PFSK-1 (cell line): Measurements from ENCODE around the gene CNOT3.

Experiments
- FOXP2 ChIP-seq: optimal IDR thresholded peaks from 2 replicates; pipeline ENCODE3; 2011; ENCODE audit warnings: borderline replicate concordance, control low read depth, inconsistent platforms; ENCODE audit not compliant: insufficient read depth; ENCODE audit errors: extremely low read length, extremely low read depth
- POLR2AphosphoS5 ChIP-seq: IDR thresholded peaks from 2 replicates; pipeline ENCODE4 v1.6.1; 2012; ENCODE audit warnings: low read depth, mild to moderate bottlenecking, control low read depth, low read length, moderate library complexity
- SIN3A ChIP-seq: IDR thresholded peaks from 2 replicates; pipeline ENCODE4 v1.6.1; 2012; ENCODE audit warnings: mild to moderate bottlenecking, low read length, moderate library complexity, borderline replicate concordance; ENCODE audit not compliant: insufficient read depth
- TAF1 ChIP-seq: IDR thresholded peaks from 2 replicates; pipeline ENCODE4 v1.6.1; 2012; ENCODE audit warnings: low read length, control low read depth, borderline replicate concordance; ENCODE audit not compliant: insufficient read depth
- TF ChIP-seq, protein P1 (sequence below), 2 experiments: IDR thresholded peaks; 2 replicates each; pipeline versions ENCODE4 v1.6.1 to v1.8.0; 2011 to 2012; ENCODE audit warnings: low read depth in 2 of 2, low read length in 2 of 2, control low read depth in 1 of 2, inconsistent platforms in 1 of 2, mild to moderate bottlenecking in 1 of 2, moderate library complexity in 1 of 2; ENCODE audit not compliant: insufficient read depth in 1 of 2

CNOT3 gene

DNA sequence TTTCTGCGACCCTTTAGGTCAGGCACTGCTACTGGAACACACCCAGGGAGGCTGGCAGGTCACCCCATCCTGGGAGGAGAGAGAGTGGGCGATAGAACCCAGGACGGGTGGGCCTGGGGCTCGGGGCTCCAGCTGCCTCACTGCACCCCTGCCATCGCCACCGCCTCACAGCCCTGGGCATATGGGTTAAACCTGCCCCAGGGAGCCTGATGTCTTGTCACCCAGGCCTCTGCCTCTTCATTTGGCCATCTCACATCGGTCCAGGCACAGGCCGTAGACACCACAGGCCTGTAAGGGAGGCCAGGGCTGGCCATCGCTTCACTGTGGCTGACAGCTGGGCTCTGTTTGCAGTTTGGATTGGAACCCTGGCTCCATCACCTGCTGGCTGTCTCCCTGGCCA is 11.8 kb upstream of the CNOT3 start:
- no peak for TF ChIP-seq SIN3A
- TF ChIP-seq, protein P1, sequence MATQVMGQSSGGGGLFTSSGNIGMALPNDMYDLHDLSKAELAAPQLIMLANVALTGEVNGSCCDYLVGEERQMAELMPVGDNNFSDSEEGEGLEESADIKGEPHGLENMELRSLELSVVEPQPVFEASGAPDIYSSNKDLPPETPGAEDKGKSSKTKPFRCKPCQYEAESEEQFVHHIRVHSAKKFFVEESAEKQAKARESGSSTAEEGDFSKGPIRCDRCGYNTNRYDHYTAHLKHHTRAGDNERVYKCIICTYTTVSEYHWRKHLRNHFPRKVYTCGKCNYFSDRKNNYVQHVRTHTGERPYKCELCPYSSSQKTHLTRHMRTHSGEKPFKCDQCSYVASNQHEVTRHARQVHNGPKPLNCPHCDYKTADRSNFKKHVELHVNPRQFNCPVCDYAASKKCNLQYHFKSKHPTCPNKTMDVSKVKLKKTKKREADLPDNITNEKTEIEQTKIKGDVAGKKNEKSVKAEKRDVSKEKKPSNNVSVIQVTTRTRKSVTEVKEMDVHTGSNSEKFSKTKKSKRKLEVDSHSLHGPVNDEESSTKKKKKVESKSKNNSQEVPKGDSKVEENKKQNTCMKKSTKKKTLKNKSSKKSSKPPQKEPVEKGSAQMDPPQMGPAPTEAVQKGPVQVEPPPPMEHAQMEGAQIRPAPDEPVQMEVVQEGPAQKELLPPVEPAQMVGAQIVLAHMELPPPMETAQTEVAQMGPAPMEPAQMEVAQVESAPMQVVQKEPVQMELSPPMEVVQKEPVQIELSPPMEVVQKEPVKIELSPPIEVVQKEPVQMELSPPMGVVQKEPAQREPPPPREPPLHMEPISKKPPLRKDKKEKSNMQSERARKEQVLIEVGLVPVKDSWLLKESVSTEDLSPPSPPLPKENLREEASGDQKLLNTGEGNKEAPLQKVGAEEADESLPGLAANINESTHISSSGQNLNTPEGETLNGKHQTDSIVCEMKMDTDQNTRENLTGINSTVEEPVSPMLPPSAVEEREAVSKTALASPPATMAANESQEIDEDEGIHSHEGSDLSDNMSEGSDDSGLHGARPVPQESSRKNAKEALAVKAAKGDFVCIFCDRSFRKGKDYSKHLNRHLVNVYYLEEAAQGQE (IDR thresholded peaks at IDR 0.05; ENCODE audit: insufficient read depth in 1 of 2, low read depth in 2 of 2, low read length in 2 of 2) = no peak
- TF ChIP-seq POLR2AphosphoS5 = no peak
- TF ChIP-seq FOXP2 = no peak

DNA sequence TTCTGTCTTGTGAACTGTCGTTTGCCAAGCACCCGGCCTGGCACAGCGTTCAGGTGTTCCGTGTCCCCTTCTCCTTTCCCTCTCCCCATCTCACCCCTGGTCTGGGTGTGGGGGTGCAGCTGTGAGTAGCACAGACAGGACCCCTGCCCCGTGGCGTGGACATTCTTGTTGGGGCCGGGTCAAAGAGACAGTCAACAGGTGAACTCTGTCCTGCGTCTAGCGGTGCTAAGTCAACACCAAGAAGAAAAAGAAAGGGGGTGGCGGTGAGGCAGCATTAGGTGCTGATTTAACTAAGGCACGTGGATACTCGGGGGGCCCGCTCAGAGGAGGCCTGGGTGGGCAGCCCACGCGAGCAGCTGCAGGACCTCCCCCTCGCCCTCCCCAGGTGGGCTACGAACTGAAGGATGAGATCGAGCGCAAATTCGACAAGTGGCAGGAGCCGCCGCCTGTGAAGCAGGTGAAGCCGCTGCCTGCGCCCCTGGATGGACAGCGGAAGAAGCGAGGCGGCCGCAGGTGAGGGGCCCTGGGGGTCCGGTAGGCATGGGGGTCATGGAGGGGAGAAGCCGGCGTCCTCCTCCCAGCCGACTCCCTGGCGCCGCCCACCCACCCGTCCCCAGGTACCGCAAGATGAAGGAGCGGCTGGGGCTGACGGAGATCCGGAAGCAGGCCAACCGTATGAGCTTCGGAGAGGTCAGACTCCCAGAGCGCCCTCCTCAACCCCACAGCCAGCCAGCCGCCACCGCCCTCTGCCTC is 9.7 kb upstream of the CNOT3 start:
- no peak for TF ChIP-seq POLR2AphosphoS5
- TF ChIP-seq, protein P1 (IDR thresholded peaks at IDR 0.05; ENCODE audit: insufficient read depth in 1 of 2, low read depth in 2 of 2, low read length in 2 of 2) = no peak
- TF ChIP-seq FOXP2 = no peak
- no peak for TF ChIP-seq SIN3A
- no peak for TF ChIP-seq TAF1

DNA sequence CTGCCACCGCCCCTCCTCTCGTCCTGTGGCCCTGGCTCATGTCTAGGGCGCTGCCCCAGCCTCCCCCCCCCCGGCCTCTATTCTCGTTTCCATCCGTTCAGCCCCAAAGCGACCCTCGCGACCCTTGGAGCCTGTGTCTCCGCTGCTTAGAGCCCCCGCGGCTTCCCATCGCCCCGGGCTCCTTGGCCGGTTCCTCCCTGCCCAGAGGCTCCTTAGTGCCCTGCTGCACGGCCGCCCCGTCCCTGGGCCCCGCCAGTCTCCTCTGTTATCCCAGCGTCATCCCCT is 9.2 kb upstream of the CNOT3 start:
- TF ChIP-seq, protein P1 (IDR thresholded peaks at IDR 0.05; ENCODE audit: insufficient read depth in 1 of 2, low read depth in 2 of 2, low read length in 2 of 2) = no peak

DNA sequence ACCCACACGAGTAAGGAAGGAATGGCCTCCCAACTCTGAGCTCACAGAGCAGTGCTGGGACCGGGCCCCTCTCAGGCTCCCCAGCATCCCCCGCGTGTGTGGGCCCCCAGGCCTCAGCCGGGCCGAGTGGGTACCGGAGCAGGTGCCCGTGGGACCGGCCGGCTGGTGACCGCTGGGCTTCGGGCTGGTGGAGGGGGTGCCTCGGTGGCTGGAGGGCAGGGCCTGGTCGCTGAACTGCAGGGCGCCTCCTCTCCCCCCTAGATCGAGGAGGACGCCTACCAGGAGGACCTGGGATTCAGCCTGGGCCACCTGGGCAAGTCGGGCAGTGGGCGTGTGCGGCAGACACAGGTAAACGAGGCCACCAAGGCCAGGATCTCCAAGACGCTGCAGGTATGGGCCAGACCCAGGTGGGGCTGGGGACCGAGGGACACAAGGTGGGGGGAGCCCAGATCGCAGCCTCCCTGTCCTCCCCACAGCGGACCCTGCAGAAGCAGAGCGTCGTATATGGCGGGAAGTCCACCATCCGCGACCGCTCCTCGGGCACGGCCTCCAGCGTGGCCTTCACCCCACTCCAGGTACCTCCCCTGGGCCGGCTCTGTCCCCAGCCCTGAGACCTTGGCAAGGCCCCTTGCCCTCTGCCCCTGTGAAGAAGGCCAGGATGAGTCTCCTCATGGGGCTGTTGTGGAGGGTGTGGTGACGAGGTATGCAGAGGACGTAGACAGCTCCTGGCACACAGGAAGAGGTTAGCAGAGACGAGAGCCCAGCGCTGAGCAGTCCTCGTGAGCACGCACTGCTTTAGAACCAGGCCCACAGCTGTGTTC is 8.6 kb upstream of the CNOT3 start:
- TF ChIP-seq SIN3A = no peak
- no peak for TF ChIP-seq TAF1
- no peak for TF ChIP-seq FOXP2
- TF ChIP-seq POLR2AphosphoS5 = no peak
- TF ChIP-seq, protein P1 (IDR thresholded peaks at IDR 0.05; ENCODE audit: insufficient read depth in 1 of 2, low read depth in 2 of 2, low read length in 2 of 2) = no peak
